SK-N-SH (cell line): Measurements from ENCODE around the gene TMED1.

ENCODE experiments used
- CTCF ChIP-seq: fragments of 200-600 bp; sonication (generic); IDR thresholded peaks from 2 replicates; pipeline ENCODE4 v1.6.1; 2017; ENCODE audit warnings: antibody characterized with exemption, mild to moderate bottlenecking, moderate library complexity
- RAD21 ChIP-seq: IDR thresholded peaks from 2 replicates; pipeline ENCODE4 v1.6.1; 2012; ENCODE audit warnings: mild to moderate bottlenecking, low read length
- USF1 ChIP-seq: IDR thresholded peaks from 2 replicates; pipeline ENCODE4 v1.4.0; 2012; ENCODE audit warnings: low read depth, borderline replicate concordance
- TF ChIP-seq, protein P1 (sequence below): IDR thresholded peaks from 2 replicates; pipeline ENCODE4 v1.4.0; 2012; ENCODE audit warnings: low read depth

GRCh38 chr19:10831987-10832938 is 3.7 kb downstream of the TMED1 start:
- no peak for TF ChIP-seq CTCF
- no peak for TF ChIP-seq USF1
- no peak for TF ChIP-seq RAD21
- TF ChIP-seq, protein P1, sequence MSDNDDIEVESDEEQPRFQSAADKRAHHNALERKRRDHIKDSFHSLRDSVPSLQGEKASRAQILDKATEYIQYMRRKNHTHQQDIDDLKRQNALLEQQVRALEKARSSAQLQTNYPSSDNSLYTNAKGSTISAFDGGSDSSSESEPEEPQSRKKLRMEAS, result no peak
